Measurements from ENCODE around the gene PALM.

- TF ChIP-seq CTCF (IDR thresholded peaks at IDR 0.05; ENCODE audit: poor library complexity, severe bottlenecking): no peak
- no peak for TF ChIP-seq EZH2 (IDR thresholded peaks at IDR 0.05; ENCODE audit: borderline replicate concordance, insufficient read depth, low read length, poor library complexity, severe bottlenecking)
Observed at GRCh38 chr19:726993-727956, 18.5 kb downstream of the PALM start.
